ENCODE measurements around the gene CFAP45.

GRCh38 chr1:159879977-159880376 lies 20.0 kb downstream of the CFAP45 start:
- no peak for TF ChIP-seq CTCF (IDR thresholded peaks at IDR 0.05)
- no peak for TF ChIP-seq POLR2AphosphoS5 (IDR thresholded peaks at IDR 0.05)
- TF ChIP-seq POLR2A (IDR thresholded peaks at IDR 0.05; ENCODE audit: low read depth), result no peak
